DND-41 (cell line): ENCODE data around the gene ALPL.

Experiments
- ATAC-seq: fragments of 200-7000 bp; cut with Tn5 transposase; 3 replicates; pipeline ENCODE4 v1.9.1; 2021; ENCODE audit warnings: low read depth; ENCODE audit not compliant: insufficient read depth
- DNase-seq: peaks from one replicate; pipeline ENCODE4 v3.0.0-alpha.2; 2020
- H2AFZ ChIP-seq: 2 replicates; pipeline ENCODE4 v1.6.0; 2012; ENCODE audit warnings: low read depth, low read length
- H3K27ac ChIP-seq: 2 replicates; pipeline ENCODE4 v1.5.1; 2012; ENCODE audit warnings: low read length, inconsistent platforms
- H3K27me3 ChIP-seq: fragments of 200-600 bp; sonication (generic); 2 replicates; pipeline ENCODE4 v1.6.0; 2012; ENCODE audit warnings: low read length, mild to moderate bottlenecking, inconsistent platforms; ENCODE audit not compliant: insufficient read depth, poor library complexity
- H3K36me3 ChIP-seq: 2 replicates; pipeline ENCODE4 v1.5.1; 2012; ENCODE audit warnings: low read length, inconsistent platforms; ENCODE audit not compliant: insufficient read depth
- H3K4me1 ChIP-seq: 2 replicates; pipeline ENCODE4 v1.5.1; 2012; ENCODE audit warnings: mild to moderate bottlenecking, low read length; ENCODE audit not compliant: insufficient read depth
- H3K4me2 ChIP-seq: 2 replicates; pipeline ENCODE4 v1.6.0; 2012; ENCODE audit warnings: mild to moderate bottlenecking, moderate library complexity, low read length, inconsistent platforms; ENCODE audit not compliant: insufficient read depth
- H3K4me3 ChIP-seq, 2 experiments: fragments of 200-600 bp in 1 of 2; shearing (Covaris generic) in 1 of 2; 2 replicates each; pipeline ENCODE4 v1.5.1; 2012 to 2016; ENCODE audit warnings: inconsistent platforms in 2 of 2, low read length in 2 of 2, mild to moderate bottlenecking in 2 of 2, low read depth in 1 of 2, moderate library complexity in 1 of 2
- H3K79me2 ChIP-seq: 2 replicates; pipeline ENCODE4 v1.6.0; 2012; ENCODE audit warnings: low read length, inconsistent platforms; ENCODE audit not compliant: insufficient read depth
- H3K9ac ChIP-seq: 2 replicates; pipeline ENCODE4 v1.6.0; 2012; ENCODE audit warnings: low read depth, mild to moderate bottlenecking, inconsistent platforms, low read length, moderate library complexity
- H3K9me3 ChIP-seq: 2 replicates; pipeline ENCODE4 v1.5.1; 2012; ENCODE audit warnings: low read length, moderate library complexity, mild to moderate bottlenecking, inconsistent platforms; ENCODE audit not compliant: insufficient read depth, severe bottlenecking
- H4K20me1 ChIP-seq: 2 replicates; pipeline ENCODE4 v1.6.0; 2012; ENCODE audit warnings: low read length; ENCODE audit not compliant: insufficient read depth
- EZH2 ChIP-seq: IDR thresholded peaks from 3 replicates; pipeline ENCODE4 v1.6.1; 2012; ENCODE audit warnings: borderline replicate concordance, low read depth, mild to moderate bottlenecking, moderate library complexity, low read length, inconsistent platforms; ENCODE audit not compliant: severe bottlenecking
- TF ChIP-seq, protein P1 (sequence below): IDR thresholded peaks from 2 replicates; pipeline ENCODE4 v1.5.1; 2012; ENCODE audit warnings: borderline replicate concordance, low read length, moderate library complexity, mild to moderate bottlenecking; ENCODE audit not compliant: poor library complexity, severe bottlenecking; ENCODE audit errors: extremely low read depth

Gene ALPL

DNA sequence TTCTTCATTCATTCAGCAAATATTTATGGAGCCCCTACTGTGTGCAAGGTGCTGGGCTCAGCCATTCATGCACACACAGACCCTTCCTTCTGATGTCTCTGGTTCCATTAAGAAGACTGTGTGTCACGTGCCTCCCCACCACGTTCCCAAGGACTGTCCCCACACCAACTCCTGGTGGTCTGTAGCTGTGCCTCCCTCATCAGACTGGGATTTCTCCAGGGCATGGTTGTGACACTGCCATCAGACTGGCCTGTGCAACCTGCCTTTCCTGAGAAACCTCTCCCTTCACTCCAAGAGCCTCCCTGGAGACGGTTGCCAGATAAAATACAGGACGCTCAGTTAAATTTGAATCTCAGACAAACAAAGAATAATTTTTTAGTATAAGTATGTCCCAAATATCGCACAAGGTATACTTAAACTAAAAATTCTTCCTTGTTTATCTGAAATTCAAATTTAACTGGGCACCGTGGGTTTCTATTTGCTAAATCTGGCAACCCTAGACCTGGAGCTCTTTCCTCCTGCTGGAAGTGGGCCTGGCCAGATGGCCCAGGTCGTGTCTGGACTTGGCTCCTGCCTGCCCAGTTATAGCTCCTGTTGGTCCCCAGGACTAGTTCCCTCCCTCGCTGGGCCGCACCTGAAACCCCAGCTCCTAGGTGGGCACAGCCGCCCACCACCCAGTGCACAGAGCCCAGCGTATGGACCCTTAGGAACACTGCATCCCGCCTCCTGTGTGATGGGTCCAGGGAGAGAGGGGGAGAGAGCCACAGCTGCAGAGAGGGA, 83.1 kb downstream of the ALPL start:
- Histone ChIP-seq H3K27me3 (no peaks in the 10 kb centered on the region), H4K20me1 (peaks cover 10% of the 10 kb centered on the region), H3K79me2 (no peaks in the 10 kb centered on the region), H3K4me2 (no peak overlapping the region), H2AFZ (no peak overlapping the region), H3K9ac (no peak overlapping the region), H3K9me3 (no peaks in the 10 kb centered on the region), H3K4me1 (no peaks in the 10 kb centered on the region), H3K4me3 (no peak overlapping the region), H3K36me3 (no peaks in the 10 kb centered on the region), H3K27ac (no peak overlapping the region)
- no peak for TF ChIP-seq EZH2
- TF ChIP-seq, protein P1, sequence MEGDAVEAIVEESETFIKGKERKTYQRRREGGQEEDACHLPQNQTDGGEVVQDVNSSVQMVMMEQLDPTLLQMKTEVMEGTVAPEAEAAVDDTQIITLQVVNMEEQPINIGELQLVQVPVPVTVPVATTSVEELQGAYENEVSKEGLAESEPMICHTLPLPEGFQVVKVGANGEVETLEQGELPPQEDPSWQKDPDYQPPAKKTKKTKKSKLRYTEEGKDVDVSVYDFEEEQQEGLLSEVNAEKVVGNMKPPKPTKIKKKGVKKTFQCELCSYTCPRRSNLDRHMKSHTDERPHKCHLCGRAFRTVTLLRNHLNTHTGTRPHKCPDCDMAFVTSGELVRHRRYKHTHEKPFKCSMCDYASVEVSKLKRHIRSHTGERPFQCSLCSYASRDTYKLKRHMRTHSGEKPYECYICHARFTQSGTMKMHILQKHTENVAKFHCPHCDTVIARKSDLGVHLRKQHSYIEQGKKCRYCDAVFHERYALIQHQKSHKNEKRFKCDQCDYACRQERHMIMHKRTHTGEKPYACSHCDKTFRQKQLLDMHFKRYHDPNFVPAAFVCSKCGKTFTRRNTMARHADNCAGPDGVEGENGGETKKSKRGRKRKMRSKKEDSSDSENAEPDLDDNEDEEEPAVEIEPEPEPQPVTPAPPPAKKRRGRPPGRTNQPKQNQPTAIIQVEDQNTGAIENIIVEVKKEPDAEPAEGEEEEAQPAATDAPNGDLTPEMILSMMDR: no peak
- no peak for ATAC-seq
- no peak for DNase-seq

DNA sequence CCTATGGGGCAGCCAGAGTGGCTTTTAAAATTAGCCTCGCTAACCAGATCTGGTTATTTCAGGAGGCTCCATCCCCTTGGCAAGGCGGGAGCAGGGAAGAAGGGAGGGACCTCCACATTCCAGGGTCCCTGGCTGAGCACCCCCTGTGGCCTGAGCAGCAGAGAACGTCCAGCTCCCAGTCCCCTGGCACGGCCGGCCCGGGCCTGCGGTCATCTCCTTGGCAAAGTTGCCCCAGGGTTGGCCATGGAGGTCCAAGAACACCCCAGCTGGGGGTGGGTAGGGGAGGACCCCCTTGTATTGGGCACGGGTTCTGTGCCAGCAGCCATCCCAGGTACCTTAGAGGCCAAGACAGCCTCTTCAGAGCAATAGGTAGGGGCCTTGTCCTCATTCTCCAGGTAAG, 84.0 kb downstream of the ALPL start:
- Histone ChIP-seq H3K36me3 (no peaks in the 10 kb centered on the region), H3K4me3 (no peak overlapping the region), H4K20me1 (peaks cover 12% of the 10 kb centered on the region), H3K27ac (no peak overlapping the region), H3K9me3 (no peaks in the 10 kb centered on the region), H3K79me2 (no peaks in the 10 kb centered on the region), H3K4me2 (no peak overlapping the region), H3K4me1 (no peaks in the 10 kb centered on the region), H3K9ac (no peak overlapping the region), H2AFZ (no peak overlapping the region), H3K27me3 (no peaks in the 10 kb centered on the region)
- ATAC-seq (no peak), DNase-seq (no peak)
- TF ChIP-seq, protein P1: no peak
- no peak for TF ChIP-seq EZH2

DNA sequence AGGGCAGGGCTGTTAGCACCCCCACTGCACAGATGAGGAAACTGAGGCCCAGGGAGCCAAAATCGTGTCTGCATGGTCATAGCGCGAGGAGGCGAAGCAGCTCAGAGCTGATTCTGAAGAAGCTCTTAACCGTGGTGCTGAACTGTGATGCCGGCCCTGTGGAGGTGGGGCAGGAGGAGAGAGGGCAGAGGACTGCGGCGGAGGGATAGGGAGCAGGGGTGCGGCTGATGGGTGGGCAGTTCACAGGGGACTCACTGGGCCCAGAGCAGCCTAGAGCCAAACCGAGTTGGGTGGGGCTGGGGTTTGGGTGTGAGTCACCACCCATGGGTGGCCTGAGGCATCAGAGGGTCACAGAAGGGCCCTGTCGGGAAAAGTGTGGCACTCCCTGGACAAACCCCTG, 85.3 kb downstream of the ALPL start:
- H3K36me3 ChIP-seq: no peaks in the 10 kb centered on the region
- H2AFZ ChIP-seq: no peak overlapping the region
- no peak overlapping the region for H3K9ac ChIP-seq
- no peaks in the 10 kb centered on the region for H3K4me1 ChIP-seq
- no peaks in the 10 kb centered on the region for H3K79me2 ChIP-seq
- H3K27ac ChIP-seq: no peak overlapping the region
- no peak for ATAC-seq
- no peaks in the 10 kb centered on the region for H3K27me3 ChIP-seq
- no peak for DNase-seq
- no peak overlapping the region for H3K4me3 ChIP-seq
- peaks cover 14% of the 10 kb centered on the region for H4K20me1 ChIP-seq
- no peak overlapping the region for H3K4me2 ChIP-seq
- H3K9me3 ChIP-seq: no peaks in the 10 kb centered on the region
- TF ChIP-seq, protein P1: no peak
- TF ChIP-seq EZH2: no peak
